Ectodermal cell (in vitro differentiated cells): Measurements from ENCODE around the gene SLC4A5.

ENCODE experiments used
- H3K27ac ChIP-seq: 2 replicates; pipeline ENCODE4 v1.7.0; 2013; ENCODE audit warnings: mild to moderate bottlenecking, low read depth, low read length; ENCODE audit not compliant: insufficient read depth, poor library complexity, severe bottlenecking
- H3K27me3 ChIP-seq: 2 replicates; pipeline ENCODE4 v1.7.0; 2013; ENCODE audit warnings: mild to moderate bottlenecking, low read length; ENCODE audit not compliant: insufficient read depth, control insufficient read depth, poor library complexity, severe bottlenecking
- H3K36me3 ChIP-seq: one replicate; pipeline ENCODE4 v1.7.0; 2013; ENCODE audit warnings: low read length; ENCODE audit not compliant: control insufficient read depth, insufficient read depth
- H3K4me1 ChIP-seq: one replicate; pipeline ENCODE4 v1.7.0; 2013; ENCODE audit warnings: low read length; ENCODE audit not compliant: control insufficient read depth, insufficient read depth
- H3K4me3 ChIP-seq: 2 replicates; pipeline ENCODE4 v1.7.0; 2013; ENCODE audit warnings: low read depth, low read length, control low read depth; ENCODE audit not compliant: insufficient read depth
- H3K9me3 ChIP-seq: 2 replicates; pipeline ENCODE4 v1.7.0; 2013; ENCODE audit warnings: mild to moderate bottlenecking, low read length, moderate library complexity; ENCODE audit not compliant: control insufficient read depth
- WGBS, 2 experiments: methylation state at CpG; one replicate each; pipeline ENCODE4 v1.1.7; 2013; ENCODE audit warnings: missing lambda C conversion rate in 2 of 2; 5-methylcytosine and 5-hydroxymethylcytosine counted together

The SLC4A5 gene

DNA sequence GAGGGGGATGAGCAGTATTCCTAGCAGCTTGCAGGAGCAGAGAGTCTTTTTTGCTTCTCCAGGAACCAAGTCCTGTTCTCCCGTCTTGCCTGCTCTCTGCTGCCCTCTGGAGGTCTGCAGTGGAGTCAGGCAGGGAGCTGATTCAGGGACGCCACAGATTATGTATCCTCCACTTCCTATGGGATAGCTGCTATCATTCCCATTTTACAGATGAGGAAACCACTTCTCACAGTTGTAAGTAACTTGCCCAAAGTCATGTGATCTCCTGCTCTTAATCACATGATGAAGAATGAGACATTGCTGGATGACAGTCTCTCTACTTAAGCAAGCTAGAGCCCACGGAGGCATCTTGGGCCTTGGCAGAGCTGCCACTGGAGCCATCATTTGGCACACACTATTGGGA is 8.3 kb downstream of the SLC4A5 start:
- no peaks in the 10 kb centered on the region for H3K27me3 ChIP-seq
- no peak overlapping the region for H3K4me3 ChIP-seq
- no peaks in the 10 kb centered on the region for H3K9me3 ChIP-seq
- H3K4me1 ChIP-seq, result no peaks in the 10 kb centered on the region
- H3K36me3 ChIP-seq, result no peaks in the 10 kb centered on the region
- no peak overlapping the region for H3K27ac ChIP-seq
- WGBS, 2 experiments, result 36 to 41% methylated on average over 3 of the region's 3 CpGs

DNA sequence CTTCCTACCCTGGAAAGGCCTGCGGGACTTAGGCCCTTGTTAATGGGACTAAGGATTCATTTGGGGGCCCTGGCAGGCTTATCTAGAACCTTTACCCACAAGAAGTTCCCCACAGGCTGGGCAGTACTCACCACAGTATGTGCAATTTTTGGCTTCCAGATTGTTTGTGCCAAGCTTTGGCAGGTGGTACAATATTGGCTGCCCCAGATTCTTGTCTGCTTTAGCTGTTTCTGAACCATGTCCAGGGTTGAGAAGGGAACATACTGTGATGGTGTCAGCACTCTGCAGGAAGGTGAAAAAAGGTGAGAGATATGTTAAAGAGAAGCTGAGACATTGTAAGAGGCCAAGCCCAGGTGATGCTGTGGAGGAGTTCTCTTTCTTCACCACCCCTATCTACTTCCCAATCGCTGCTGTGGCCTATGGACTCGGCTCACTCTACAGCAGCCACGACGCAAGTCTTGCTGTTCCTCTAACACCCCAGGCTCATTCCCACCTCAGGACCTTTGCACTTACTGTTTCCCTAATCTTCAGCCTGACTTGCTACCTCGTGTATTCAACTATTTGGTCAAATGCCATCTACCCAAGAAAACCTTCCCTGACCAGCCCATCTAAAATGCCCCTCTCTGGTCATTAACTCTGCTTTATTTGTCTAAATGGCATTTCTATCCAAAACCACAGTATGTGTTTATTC is 9.2 kb downstream of the SLC4A5 start:
- 93% methylated on average over 6 of the region's 6 CpGs for WGBS, 2 experiments
- H3K4me3 ChIP-seq, result no peak overlapping the region
- H3K27ac ChIP-seq, result no peak overlapping the region
- no peaks in the 10 kb centered on the region for H3K9me3 ChIP-seq
- no peaks in the 10 kb centered on the region for H3K4me1 ChIP-seq
- no peaks in the 10 kb centered on the region for H3K36me3 ChIP-seq
- H3K27me3 ChIP-seq, result no peaks in the 10 kb centered on the region

DNA sequence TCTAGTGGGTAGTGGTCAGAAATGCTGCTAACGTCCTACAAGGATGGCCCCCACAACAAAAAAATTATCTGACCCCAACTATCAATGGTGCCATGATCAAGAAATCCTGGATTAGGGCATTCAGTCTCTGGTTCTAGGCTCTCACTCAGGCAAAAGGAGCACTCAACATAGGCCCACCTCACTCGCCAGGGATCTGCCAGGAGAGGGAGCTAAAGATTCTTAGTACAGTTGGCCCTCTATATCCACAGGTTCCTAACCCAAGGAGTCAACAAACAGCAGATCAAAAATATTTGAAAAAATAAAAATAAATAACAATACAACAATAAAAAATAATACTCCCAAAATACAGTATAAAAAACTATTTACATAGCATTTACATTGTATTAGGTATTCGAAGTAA is 10.0 kb downstream of the SLC4A5 start:
- 41 to 47% methylated on average over 3 of the region's 3 CpGs for WGBS, 2 experiments
- Histone ChIP-seq H3K27me3 (no peaks in the 10 kb centered on the region), H3K4me3 (no peak overlapping the region), H3K27ac (no peak overlapping the region), H3K4me1 (peaks cover 3% of the 10 kb centered on the region), H3K9me3 (no peaks in the 10 kb centered on the region), H3K36me3 (no peaks in the 10 kb centered on the region)

DNA sequence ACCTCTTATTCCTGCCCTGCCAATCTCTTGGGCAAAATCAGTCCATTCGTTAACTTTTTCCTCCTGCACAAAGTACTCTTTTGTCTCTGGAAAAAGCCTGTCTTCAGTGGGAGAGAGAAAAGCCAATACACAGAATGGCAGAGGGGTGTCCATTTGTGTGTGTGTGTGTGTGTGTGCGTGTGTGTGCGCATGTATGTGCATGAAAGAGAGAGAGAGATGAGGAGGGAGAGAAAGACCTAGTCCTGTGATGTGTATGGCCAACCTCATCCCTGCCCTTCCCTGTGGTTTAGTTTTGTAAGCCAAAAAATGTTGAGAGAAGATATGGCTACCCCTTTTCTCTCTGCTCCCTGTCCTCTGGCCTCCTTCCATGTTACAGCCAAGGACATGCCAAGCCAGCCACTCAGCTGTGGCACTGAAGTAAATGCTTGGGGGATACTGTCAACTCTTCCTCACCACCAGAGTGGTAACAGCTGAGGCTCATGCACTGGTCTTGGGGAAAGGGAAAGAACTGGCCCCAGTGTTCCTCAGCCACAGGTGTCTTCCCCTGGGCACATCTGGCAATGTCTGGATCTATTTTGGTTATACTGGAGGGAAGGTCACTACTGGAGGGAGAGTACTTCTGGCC is 10.6 kb downstream of the SLC4A5 start:
- H3K4me1 ChIP-seq, result peaks cover 8% of the 10 kb centered on the region
- no peaks in the 10 kb centered on the region for H3K9me3 ChIP-seq
- H3K36me3 ChIP-seq, result no peaks in the 10 kb centered on the region
- 86 to 87% methylated on average over 3 of the region's 3 CpGs for WGBS, 2 experiments
- no peak overlapping the region for H3K27ac ChIP-seq
- no peak overlapping the region for H3K4me3 ChIP-seq
- H3K27me3 ChIP-seq, result no peaks in the 10 kb centered on the region

DNA sequence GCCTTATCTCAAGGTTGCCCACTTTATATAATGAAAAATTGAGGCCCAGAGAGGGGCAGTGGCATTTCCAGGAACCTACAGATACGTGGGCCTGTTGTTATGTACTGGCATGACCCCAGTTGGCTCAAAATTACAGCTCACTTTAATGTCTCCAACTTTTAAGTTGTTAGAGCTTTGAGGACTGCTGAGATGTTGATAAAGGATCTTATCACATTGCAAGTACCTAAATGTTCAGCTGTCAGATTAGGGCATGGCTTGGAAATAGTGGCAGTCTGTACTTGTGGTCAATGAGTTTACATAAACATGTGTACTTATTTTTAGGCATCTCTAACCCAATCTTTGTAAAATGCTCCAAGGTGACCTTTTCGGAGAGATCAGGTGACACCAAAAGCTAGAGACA is 14.6 kb downstream of the SLC4A5 start:
- no peaks in the 10 kb centered on the region for H3K36me3 ChIP-seq
- H3K4me3 ChIP-seq, result no peak overlapping the region
- peaks cover 13% of the 10 kb centered on the region for H3K4me1 ChIP-seq
- 91 to 94% methylated on average over 2 of the region's 2 CpGs for WGBS, 2 experiments
- H3K27me3 ChIP-seq, result no peaks in the 10 kb centered on the region
- H3K9me3 ChIP-seq, result no peaks in the 10 kb centered on the region
- no peak overlapping the region for H3K27ac ChIP-seq

DNA sequence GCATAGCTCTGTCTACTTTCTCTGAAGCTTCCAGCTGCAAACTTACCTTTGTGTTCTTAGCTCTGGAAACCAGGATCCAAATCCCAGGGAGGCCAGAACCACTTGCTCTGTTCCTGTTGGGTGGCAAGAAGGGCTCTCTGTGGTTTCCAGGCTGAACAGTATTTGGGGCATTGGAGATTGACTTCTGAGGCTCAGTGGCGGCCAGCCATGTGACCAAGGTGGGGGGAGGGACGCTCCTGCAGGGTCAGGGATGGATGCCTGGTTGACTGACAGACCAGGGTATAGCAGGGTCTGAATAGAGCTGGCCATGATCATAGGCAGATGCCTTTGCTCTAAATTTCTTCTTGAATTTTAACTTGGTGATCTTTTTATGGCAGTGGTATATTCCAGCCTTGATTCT is 15.1 kb downstream of the SLC4A5 start:
- H3K4me3 ChIP-seq, result no peak overlapping the region
- WGBS, 2 experiments, result 27 to 31% methylated on average over 2 of the region's 2 CpGs
- no peak overlapping the region for H3K27ac ChIP-seq
- peaks cover 13% of the 10 kb centered on the region for H3K4me1 ChIP-seq
- no peaks in the 10 kb centered on the region for H3K27me3 ChIP-seq
- no peaks in the 10 kb centered on the region for H3K36me3 ChIP-seq
- H3K9me3 ChIP-seq, result no peaks in the 10 kb centered on the region

DNA sequence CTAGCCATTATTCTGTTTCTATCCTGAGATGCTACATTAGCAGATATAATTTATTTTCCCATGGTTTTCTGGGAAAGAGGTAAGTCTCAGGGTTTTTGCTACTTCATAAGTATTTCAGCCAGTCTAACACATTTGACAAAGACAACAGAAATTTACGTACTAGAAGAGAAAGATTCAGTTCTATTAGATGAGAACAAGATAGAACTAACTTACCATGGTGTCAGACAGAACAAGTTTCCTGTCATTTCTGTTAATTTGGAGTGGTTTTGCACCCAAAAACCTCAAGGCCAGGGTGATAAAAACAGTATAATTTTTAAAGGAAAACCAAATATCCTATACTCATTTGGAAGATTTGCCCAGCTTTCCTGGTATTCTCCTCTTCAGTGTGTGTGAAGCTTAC is 15.6 kb downstream of the SLC4A5 start:
- Histone ChIP-seq H3K9me3 (no peaks in the 10 kb centered on the region), H3K4me3 (no peak overlapping the region), H3K36me3 (no peaks in the 10 kb centered on the region), H3K27me3 (no peaks in the 10 kb centered on the region), H3K4me1 (peaks cover 13% of the 10 kb centered on the region), H3K27ac (no peak overlapping the region)
- 89% methylated on average over 1 of the region's 1 CpG; no CpG with 5 or more reads in 1 of the 2 experiments for WGBS, 2 experiments

DNA sequence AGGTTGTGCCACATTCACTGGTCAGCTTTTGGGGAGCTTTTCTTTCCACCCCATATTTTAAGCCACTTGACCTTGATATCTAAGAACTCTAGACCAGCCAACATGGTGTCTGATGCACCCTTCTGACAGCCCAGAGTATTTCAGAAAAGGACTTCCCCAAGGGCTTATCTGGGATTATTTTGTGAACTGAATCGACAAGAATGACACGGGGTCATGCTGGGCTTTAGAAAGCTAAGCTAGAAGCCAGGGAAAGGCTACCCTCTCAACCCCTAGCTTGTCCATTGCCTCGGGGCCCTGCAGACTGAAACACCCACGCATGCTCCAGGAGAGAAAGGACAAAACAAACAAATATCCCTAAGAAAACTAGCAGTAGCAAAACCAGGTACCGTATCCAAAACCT is 16.0 kb downstream of the SLC4A5 start:
- Histone ChIP-seq H3K4me1 (peaks cover 13% of the 10 kb centered on the region), H3K27ac (no peak overlapping the region), H3K36me3 (no peaks in the 10 kb centered on the region), H3K4me3 (no peak overlapping the region), H3K9me3 (no peaks in the 10 kb centered on the region), H3K27me3 (no peaks in the 10 kb centered on the region)
- 47 to 49% methylated on average over 5 of the region's 5 CpGs for WGBS, 2 experiments

DNA sequence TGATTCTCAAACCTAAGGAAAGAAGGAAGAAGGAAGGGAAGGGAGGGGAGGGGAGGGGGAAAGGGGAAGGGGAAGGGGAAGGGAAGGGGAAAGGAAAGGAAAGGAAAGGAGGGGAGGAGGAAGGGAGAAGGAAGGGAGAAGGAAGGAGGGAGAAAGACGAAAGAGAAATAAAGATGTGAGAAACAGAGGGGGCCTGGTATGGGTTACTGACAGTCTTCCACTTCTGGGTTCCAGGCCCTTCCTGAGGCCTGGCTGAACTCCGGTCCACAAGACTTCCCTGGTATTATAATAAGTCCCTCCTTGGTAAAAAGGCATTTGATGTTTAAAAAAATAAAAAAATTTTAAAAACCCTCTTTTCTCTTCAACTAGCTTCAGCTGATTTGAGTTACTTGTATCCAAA is 17.4 kb downstream of the SLC4A5 start:
- no peak overlapping the region for H3K4me3 ChIP-seq
- no peaks in the 10 kb centered on the region for H3K9me3 ChIP-seq
- H3K4me1 ChIP-seq, result peaks cover 13% of the 10 kb centered on the region
- WGBS, 2 experiments, result 91 to 94% methylated on average over 1 to 2 of the region's 2 CpGs
- H3K36me3 ChIP-seq, result no peaks in the 10 kb centered on the region
- no peak overlapping the region for H3K27ac ChIP-seq
- no peaks in the 10 kb centered on the region for H3K27me3 ChIP-seq

DNA sequence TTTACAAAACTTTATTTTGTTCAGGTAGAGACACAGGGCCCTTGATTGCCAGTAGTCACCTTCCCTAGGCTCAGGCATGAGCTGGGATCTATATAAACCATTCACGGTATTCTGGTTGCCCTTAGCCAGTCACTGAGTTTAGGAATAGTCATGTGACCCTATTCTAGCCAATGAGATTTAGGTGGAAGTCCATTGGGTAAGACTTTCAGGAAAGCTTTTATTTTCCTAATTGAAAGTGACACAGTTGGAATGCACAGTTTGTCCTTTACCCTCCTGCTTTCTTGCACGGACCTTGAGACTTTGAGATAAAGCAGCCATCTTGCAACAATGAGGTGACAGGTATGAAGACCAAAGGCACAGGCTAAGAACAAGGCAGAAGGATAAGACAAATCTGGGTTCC is 21.5 kb downstream of the SLC4A5 start:
- H3K27me3 ChIP-seq, result no peaks in the 10 kb centered on the region
- no peaks in the 10 kb centered on the region for H3K36me3 ChIP-seq
- no peak overlapping the region for H3K27ac ChIP-seq
- no peak overlapping the region for H3K4me3 ChIP-seq
- no peaks in the 10 kb centered on the region for H3K4me1 ChIP-seq
- H3K9me3 ChIP-seq, result no peaks in the 10 kb centered on the region
- 92 to 94% methylated on average over 2 of the region's 2 CpGs for WGBS, 2 experiments
